Astrocyte of the cerebellum (primary cell): ENCODE results near the gene CCDC121.
A peak's percentile ranks its signal among the peaks of the same experiment; 100 is the strongest.
"Not testable (repeated sequence)": the region's sequence is repeated elsewhere in the genome, so short reads cannot be mapped to it uniquely, and the experiment has no call there.

Experiments used
- DNase-seq: peaks from one replicate; pipeline ENCODE4 v3.0.0-alpha.2; 2011; ENCODE audit warnings: low read depth
- H3K4me3 ChIP-seq: 2 replicates; pipeline ENCODE4 v1.5.1; 2011; ENCODE audit warnings: mild to moderate bottlenecking, low read depth, low read length, moderate library complexity
- in situ Hi-C: cut with HindIII; loops from 2 replicates; pipeline ENCODE4 v1.10.0; 2017; ENCODE audit warnings: low sequenced_read_pairs
- TF ChIP-seq, protein P1 (sequence below): IDR thresholded peaks from 2 replicates; pipeline ENCODE4 v1.5.1; 2012; ENCODE audit warnings: low read length, low read depth, moderate library complexity, mild to moderate bottlenecking; ENCODE audit errors: missing control alignments

Gene CCDC121

DNA sequence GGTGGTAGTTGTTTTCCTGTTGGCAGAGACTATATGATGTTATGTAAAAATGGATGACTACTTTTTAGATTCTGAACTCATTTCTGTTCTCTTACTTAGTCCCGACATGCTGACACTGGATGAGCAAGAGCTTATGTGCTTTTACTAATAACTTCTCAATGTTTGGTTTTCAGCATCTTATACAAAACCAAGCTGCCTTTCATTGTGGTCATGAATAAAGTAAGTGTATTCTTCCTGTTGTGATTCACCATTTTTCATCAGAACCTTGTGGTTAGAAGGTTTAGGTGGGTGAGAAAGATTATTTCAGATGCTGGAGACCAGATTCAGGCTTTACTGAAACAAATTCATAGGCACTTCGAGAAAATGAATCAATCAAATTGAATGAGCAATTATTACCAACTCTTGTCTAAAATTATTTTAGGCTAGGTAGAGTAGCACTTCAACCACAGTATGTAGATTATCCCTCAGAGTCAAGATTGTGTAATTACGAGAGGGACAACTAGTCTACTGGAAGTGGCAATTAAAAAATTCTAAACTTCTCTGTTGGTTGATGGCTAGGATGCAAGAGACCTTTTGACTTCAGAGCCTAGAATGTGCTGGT, 9.3 kb upstream of the CCDC121 start:
- no peak overlapping the region for H3K4me3 ChIP-seq
- in situ Hi-C loops, result no loop called here
- peak; percentile 80 for DNase-seq
- TF ChIP-seq, protein P1, sequence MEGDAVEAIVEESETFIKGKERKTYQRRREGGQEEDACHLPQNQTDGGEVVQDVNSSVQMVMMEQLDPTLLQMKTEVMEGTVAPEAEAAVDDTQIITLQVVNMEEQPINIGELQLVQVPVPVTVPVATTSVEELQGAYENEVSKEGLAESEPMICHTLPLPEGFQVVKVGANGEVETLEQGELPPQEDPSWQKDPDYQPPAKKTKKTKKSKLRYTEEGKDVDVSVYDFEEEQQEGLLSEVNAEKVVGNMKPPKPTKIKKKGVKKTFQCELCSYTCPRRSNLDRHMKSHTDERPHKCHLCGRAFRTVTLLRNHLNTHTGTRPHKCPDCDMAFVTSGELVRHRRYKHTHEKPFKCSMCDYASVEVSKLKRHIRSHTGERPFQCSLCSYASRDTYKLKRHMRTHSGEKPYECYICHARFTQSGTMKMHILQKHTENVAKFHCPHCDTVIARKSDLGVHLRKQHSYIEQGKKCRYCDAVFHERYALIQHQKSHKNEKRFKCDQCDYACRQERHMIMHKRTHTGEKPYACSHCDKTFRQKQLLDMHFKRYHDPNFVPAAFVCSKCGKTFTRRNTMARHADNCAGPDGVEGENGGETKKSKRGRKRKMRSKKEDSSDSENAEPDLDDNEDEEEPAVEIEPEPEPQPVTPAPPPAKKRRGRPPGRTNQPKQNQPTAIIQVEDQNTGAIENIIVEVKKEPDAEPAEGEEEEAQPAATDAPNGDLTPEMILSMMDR, result no peak

DNA sequence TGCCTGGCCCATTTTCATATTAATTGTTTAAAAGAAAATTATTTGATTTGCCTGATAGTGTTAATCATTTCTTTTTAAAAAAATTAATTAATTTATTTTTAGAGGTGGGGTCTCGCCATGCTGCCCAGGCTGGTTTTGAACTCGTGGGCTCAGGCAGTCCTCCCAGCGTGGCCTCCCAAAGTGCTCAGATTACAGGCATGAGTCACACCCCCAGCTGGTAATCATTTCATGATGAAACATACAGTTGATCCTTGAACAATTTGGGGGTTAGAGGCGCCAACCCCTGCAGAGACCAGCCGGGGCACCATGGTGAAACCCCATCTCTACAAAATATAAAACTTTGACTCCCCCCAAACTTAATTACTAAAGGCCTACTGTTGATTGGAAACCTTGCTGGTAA, 8.0 kb upstream of the CCDC121 start:
- TF ChIP-seq, protein P1, result no peak
- in situ Hi-C loops, result no loop called here
- no peak overlapping the region for H3K4me3 ChIP-seq
- DNase-seq, result no peak

DNA sequence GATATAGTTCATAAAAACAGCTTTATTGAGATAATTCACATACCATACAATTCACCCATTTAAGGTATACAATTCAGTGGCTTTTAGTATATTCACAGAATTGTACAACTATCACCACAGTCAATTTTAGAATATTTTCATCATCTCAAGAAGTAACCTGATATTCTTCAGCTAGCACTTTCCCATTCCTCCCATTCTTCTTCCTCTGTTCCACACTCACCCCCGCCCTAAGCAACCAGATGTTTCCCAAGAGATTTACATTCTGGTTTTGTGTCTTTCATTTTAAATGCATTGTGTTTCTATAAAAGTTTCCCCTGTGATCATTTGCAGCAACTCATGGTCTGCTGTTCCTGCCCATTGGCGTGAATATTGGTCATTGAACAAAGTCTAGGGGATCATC, 5.5 kb upstream of the CCDC121 start:
- in situ Hi-C loops, result no loop called here
- DNase-seq, result no peak
- TF ChIP-seq, protein P1, result no peak
- H3K4me3 ChIP-seq, result no peak overlapping the region

DNA sequence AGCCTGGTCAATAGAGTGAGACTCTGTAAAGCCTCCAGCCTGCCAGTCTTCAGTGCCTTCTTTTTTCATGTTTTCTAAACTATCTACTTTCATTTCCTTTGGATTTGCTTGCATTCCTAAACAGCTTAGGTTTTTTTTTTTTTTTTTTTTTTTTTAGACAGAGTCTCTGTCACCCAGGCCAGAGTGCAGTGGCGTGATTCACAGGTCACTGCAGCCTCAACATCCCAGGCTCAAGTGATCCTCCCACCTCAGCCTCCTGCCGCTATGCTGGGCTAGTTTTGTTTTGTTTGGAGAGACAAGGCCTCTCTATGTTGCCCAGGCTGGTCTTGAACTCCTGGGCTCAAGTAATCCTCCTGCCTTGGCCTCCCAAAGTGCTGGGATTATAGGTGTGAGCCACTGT, 1.4 kb upstream of the CCDC121 start:
- H3K4me3 ChIP-seq, in situ Hi-C loops, DNase-seq: not testable (repeated sequence)

DNA sequence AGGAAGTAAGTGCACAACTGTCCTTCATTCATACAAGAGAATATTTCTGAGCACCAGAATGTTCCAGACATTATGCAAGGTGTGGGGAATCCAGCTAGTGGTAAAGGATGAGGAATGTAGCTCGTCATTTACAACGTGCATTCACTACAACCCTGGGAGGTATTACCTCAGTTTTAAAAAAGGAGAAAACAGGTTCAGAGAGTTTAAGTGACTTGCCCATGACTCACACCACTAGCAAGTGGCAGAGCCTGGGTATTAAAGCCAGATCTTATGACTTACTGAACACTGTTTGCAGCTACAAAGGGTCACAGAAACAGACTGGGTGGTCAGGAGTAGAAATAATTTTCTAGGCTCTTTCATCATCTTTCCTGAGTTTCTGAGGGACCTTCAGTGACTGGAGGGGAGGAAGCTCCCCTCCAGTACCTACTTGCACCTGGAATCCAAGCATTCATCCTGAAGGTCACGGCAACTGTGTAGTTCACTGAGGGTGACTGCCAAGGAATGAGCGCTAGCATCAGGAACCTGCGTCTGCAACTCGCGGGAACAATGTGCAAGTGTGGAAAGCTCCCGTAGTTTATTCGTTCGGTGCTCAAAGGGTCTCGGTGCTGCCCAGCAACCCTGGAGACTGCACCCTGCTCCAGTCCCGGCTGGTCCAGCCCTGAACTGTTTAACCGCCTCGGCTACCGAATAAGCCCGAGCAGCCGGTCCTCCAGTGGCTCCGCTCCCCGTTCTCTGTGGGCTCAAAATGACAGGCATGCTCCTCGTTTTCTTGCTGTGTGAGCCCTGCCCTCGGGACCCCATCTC, 647 bp downstream of the CCDC121 start:
- DNase-seq, result peak; percentile 89
- in situ Hi-C loops, result no loop called here
- TF ChIP-seq, protein P1, result no peak

DNA sequence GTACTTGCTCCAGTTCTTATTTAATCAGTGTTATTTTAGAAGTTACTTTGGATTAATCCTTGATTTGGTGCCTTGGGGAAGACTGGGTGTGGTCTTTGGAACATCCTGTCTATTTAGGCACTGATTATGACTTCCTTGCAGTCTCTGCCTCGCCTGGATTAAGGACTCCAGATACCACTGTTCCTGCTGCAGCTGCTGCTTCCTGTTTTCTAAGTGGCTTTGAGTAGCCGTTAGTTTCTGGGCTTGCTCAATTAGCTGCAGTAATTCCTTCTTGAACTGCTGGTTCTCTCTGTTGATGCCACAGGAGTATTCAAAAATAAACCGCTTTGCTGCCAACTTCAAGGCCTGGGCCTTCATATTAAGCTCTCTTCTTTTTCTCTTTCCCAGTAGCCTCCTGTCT, 1.9 kb downstream of the CCDC121 start:
- DNase-seq, H3K4me3 ChIP-seq, in situ Hi-C loops: not testable (repeated sequence)

More for the DNA sequence above, 647 bp downstream of the CCDC121 start:
- peak overlapping the region; percentile 79 for H3K4me3 ChIP-seq

DNA sequence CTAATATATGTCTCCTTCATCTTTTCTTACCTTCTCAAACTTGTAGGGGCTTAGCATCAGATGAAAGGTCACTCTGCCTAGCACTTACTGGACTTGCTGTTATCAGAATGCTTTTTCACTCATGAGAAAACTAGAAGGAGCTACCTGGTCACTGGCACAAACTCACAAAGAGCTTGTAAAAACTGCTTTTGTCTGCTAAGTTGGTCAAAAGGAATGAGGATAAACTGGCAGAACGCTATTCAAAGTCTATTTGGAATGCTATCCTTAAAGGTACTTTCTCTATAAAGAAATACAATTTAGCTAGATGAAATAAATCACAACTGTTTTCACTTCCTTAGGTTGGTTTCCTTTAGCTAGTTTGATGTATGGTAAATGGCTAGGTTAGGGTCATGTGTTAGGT, 2.5 kb downstream of the CCDC121 start:
- in situ Hi-C loops, H3K4me3 ChIP-seq, DNase-seq: not testable (repeated sequence)

DNA sequence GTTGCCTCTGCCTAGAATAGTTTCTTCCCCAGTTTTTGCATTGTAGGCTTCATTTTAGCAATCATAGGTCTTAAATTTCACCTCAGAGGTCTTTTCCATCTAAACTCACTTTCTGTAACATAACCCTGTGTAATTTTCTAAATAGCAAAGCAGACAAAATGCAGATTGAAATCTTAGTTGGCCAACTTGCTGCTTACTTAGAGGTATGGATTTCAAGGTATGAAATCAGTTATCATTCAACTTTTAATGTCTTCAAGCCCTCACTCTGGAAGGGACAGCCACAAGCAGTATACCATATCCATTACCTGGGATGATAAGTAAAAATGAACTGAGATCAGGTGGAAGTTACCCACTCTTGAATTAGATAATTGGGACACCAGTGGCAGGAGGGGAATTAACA, 3.9 kb downstream of the CCDC121 start:
- no peak overlapping the region for H3K4me3 ChIP-seq
- in situ Hi-C loops, result no loop called here
- TF ChIP-seq, protein P1, result no peak
- no peak for DNase-seq
